ENCODE measurements around the gene SAC3D1. TPM values are rescaled to one million over a fixed set of nuclear protein-coding genes. Genes with fewer than 3 reads are reported as not detected.

The SAC3D1 gene
- polyA plus RNA-seq, 3 donors, result 4.4 to 14.1 (median 6.7) TPM

DNA sequence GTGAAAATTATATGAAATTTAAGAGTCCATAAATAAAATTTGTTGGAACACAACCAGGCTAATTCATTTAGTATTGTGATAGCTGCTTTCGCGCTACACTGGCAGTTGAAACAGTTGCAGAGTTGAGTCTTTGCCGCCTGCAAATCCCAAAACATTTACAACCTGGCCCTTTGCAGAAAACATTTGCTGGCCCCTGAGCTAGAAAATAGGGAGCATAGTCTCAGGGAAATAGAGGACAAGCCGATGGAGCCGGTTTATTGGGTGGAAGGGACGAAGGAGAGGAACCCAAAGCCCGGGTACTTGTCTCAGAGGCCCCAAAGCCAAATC, 527 bp upstream of the SAC3D1 start:
- Histone ChIP-seq H3K36me3 (replicated peaks in 1 of 2; ENCODE audit: control insufficient read depth in 1 of 2, insufficient read depth in 2 of 2, low read length in 2 of 2) (peaks cover 19 to 45% of the 10 kb centered on the region in 2 donors), H3K27ac (ENCODE audit: low read depth in 1 of 2, low read length in 2 of 2) (peak overlapping the region; percentile 76 to 83), H4K20me1 (ENCODE audit: insufficient read depth, low read length) (peaks cover 4% of the 10 kb centered on the region), H3K9me3 (replicated peaks in 1 of 2; ENCODE audit: control insufficient read depth in 1 of 2, insufficient read depth in 1 of 2, low read length in 2 of 2) (no peaks in the 10 kb centered on the region), H2AFZ (ENCODE audit: insufficient read depth, low read depth, low read length, poor library complexity, severe bottlenecking) (peak overlapping the region; percentile 89), H3K9ac (ENCODE audit: insufficient read depth, low read length, poor library complexity, severe bottlenecking) (peak overlapping the region; percentile 69), H3K27me3 (ENCODE audit: control insufficient read depth in 2 of 2, insufficient read depth in 2 of 2, low read length in 2 of 2) (no peaks in the 10 kb centered on the region), H3K4me2 (replicated peaks; ENCODE audit: extremely low read depth, low read length, poor library complexity, severe bottlenecking) (peak overlapping the region; percentile 95), H3K79me2 (ENCODE audit: insufficient read depth, low read length) (peaks cover 22% of the 10 kb centered on the region), H3K4me3 (replicated peaks in 1 of 3; ENCODE audit: low read depth in 2 of 3, low read length in 3 of 3) (peak overlapping the region; percentile 72 to 95 (median 74)), H3K4me1 (ENCODE audit: control insufficient read depth in 1 of 2, insufficient read depth in 2 of 2, low read length in 2 of 2) (peaks cover 41 to 57% of the 10 kb centered on the region in 2 donors)
- H3K4me1 Mint-ChIP-seq, result peaks cover 33% of the 10 kb centered on the region
- peak overlapping the region; percentile 91 to 95 for H3K4me3 Mint-ChIP-seq
- H3K27ac Mint-ChIP-seq, result peak overlapping the region; percentile 89 to 98 (median 95)
- H3K36me3 Mint-ChIP-seq, result peaks cover 26 to 54% of the 10 kb centered on the region in 2 donors
- intact Hi-C loops (cut with micrococcal nuclease), result no loop called here
- no peaks in the 10 kb centered on the region for H3K9me3 Mint-ChIP-seq
- TF ChIP-seq, protein P1, sequence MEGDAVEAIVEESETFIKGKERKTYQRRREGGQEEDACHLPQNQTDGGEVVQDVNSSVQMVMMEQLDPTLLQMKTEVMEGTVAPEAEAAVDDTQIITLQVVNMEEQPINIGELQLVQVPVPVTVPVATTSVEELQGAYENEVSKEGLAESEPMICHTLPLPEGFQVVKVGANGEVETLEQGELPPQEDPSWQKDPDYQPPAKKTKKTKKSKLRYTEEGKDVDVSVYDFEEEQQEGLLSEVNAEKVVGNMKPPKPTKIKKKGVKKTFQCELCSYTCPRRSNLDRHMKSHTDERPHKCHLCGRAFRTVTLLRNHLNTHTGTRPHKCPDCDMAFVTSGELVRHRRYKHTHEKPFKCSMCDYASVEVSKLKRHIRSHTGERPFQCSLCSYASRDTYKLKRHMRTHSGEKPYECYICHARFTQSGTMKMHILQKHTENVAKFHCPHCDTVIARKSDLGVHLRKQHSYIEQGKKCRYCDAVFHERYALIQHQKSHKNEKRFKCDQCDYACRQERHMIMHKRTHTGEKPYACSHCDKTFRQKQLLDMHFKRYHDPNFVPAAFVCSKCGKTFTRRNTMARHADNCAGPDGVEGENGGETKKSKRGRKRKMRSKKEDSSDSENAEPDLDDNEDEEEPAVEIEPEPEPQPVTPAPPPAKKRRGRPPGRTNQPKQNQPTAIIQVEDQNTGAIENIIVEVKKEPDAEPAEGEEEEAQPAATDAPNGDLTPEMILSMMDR (IDR thresholded peaks at IDR 0.05), result no peak
- WGBS (ENCODE audit: insufficient coverage), result 0% methylated on average over 4 of the region's 7 CpGs
- DNase-seq, result no peak
- peaks cover 0 to 2% (median 0%) of the 10 kb centered on the region in 3 donors for H3K27me3 Mint-ChIP-seq (ENCODE audit: low read depth in 3 of 3)

DNA sequence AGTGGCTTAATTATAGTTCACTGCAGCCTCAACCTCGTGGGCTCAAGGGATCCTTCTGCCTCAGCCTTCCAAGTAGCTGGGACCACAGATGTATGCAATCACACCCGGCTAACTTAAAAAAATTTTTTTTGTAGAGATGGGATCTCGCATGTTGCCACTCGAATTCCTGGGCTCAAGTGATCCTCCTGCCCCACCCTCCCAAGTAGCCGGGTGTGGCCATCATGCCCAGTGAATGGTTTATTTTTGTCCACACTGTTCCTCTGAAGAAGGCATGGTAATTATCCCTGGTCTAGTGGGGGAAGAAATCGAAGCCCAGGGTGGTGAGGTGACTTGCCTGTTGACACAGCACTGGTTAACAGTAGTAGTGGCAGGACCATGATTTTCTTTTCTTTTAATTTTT, 1.9 kb downstream of the SAC3D1 start:
- no peak for DNase-seq
- H3K27ac Mint-ChIP-seq, result peak overlapping the region in 2 of 7 donors; percentile 32 to 35
- Histone ChIP-seq H3K36me3 (replicated peaks in 1 of 2; ENCODE audit: control insufficient read depth in 1 of 2, insufficient read depth in 2 of 2, low read length in 2 of 2) (peaks cover 3 to 24% of the 10 kb centered on the region in 2 donors), H3K9me3 (replicated peaks in 1 of 2; ENCODE audit: control insufficient read depth in 1 of 2, insufficient read depth in 1 of 2, low read length in 2 of 2) (no peaks in the 10 kb centered on the region), H3K27ac (ENCODE audit: low read depth in 1 of 2, low read length in 2 of 2) (no peak overlapping the region), H2AFZ (ENCODE audit: insufficient read depth, low read depth, low read length, poor library complexity, severe bottlenecking) (no peak overlapping the region), H3K79me2 (ENCODE audit: insufficient read depth, low read length) (peaks cover 29% of the 10 kb centered on the region), H4K20me1 (ENCODE audit: insufficient read depth, low read length) (peaks cover 4% of the 10 kb centered on the region), H3K4me1 (ENCODE audit: control insufficient read depth in 1 of 2, insufficient read depth in 2 of 2, low read length in 2 of 2) (peaks cover 55 to 78% of the 10 kb centered on the region in 2 donors), H3K4me3 (replicated peaks in 1 of 3; ENCODE audit: low read depth in 2 of 3, low read length in 3 of 3) (no peak overlapping the region), H3K4me2 (replicated peaks; ENCODE audit: extremely low read depth, low read length, poor library complexity, severe bottlenecking) (no peak overlapping the region), H3K27me3 (ENCODE audit: control insufficient read depth in 2 of 2, insufficient read depth in 2 of 2, low read length in 2 of 2) (no peaks in the 10 kb centered on the region), H3K9ac (ENCODE audit: insufficient read depth, low read length, poor library complexity, severe bottlenecking) (no peak overlapping the region)
- H3K4me1 Mint-ChIP-seq, result peaks cover 50% of the 10 kb centered on the region
- peaks cover 0 to 5% (median 2%) of the 10 kb centered on the region in 3 donors for H3K27me3 Mint-ChIP-seq (ENCODE audit: low read depth in 3 of 3)
- peaks cover 9 to 31% of the 10 kb centered on the region in 2 donors for H3K36me3 Mint-ChIP-seq
- no CpG with 5 or more reads among the region's 6 CpGs for whole genome bisulfite sequencing (ENCODE audit: insufficient coverage)
- TF ChIP-seq, protein P1 (IDR thresholded peaks at IDR 0.05), result no peak
- H3K4me3 Mint-ChIP-seq, result no peak overlapping the region
- H3K9me3 Mint-ChIP-seq, result no peaks in the 10 kb centered on the region
- intact Hi-C loops (cut with micrococcal nuclease), result no loop called here
